ENCODE measurements around the gene RSRP1.
A peak's percentile ranks its signal among the peaks of the same experiment; 100 is the strongest.

DNA sequence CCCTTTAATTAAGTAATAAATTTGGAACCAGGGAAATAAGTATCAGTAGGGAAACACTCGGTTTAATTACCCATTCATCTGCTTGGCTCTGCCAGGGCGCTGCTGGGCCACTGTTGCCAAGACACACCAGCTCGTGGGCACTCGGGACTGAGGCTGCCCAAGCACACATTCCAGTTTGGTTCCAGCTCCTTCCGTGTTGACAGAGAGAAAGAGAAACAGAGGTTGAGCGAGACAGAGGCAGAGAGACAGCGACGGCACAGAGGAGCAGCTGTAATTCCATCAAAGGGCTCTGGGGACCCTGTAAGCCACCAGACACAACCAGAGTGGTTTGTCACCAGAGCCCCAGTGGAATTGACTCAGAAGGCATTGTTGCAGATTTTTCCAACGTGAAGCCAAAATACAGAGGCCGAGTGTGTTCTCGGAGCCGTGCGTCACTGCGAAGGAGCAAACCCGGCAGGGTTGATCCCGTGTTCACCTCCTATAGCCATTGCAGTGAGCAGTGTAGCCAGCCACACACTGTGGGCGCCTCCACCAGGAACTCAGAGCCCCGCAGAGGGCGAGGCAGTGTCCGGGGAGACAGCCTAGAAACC is 48.5 kb downstream of the RSRP1 start:
- TF ChIP-seq, protein P1, sequence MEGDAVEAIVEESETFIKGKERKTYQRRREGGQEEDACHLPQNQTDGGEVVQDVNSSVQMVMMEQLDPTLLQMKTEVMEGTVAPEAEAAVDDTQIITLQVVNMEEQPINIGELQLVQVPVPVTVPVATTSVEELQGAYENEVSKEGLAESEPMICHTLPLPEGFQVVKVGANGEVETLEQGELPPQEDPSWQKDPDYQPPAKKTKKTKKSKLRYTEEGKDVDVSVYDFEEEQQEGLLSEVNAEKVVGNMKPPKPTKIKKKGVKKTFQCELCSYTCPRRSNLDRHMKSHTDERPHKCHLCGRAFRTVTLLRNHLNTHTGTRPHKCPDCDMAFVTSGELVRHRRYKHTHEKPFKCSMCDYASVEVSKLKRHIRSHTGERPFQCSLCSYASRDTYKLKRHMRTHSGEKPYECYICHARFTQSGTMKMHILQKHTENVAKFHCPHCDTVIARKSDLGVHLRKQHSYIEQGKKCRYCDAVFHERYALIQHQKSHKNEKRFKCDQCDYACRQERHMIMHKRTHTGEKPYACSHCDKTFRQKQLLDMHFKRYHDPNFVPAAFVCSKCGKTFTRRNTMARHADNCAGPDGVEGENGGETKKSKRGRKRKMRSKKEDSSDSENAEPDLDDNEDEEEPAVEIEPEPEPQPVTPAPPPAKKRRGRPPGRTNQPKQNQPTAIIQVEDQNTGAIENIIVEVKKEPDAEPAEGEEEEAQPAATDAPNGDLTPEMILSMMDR (IDR thresholded peaks at IDR 0.05), result peak in 3 of 6 experiments; percentile 14 to 24 (median 21)
- no peak for TF ChIP-seq POLR2A (IDR thresholded peaks at IDR 0.05)

Measured in Peyer's patch (tissue), 4 donors.